IMR-90 (cell line): ENCODE measurements around the gene MAN2A1.

ENCODE experiments used
- CEBPB ChIP-seq: IDR thresholded peaks from 2 replicates; pipeline ENCODE4 v1.6.1; 2012; ENCODE audit warnings: low read depth, low read length, improper control_type of control experiment
- CHD1 ChIP-seq: IDR thresholded peaks from 2 replicates; pipeline ENCODE4 v1.6.1; 2012; ENCODE audit warnings: low read depth, low read length, improper control_type of control experiment
- MAFK ChIP-seq: IDR thresholded peaks from 2 replicates; pipeline ENCODE4 v1.6.1; 2012; ENCODE audit warnings: low read depth, low read length, improper control_type of control experiment
- MAZ ChIP-seq: IDR thresholded peaks from 2 replicates; pipeline ENCODE4 v1.6.1; 2012; ENCODE audit warnings: low read depth, mild to moderate bottlenecking, low read length, improper control_type of control experiment, moderate library complexity, borderline replicate concordance
- MXI1 ChIP-seq: IDR thresholded peaks from 2 replicates; pipeline ENCODE4 v1.6.1; 2012; ENCODE audit warnings: low read depth, mild to moderate bottlenecking, low read length, moderate library complexity, borderline replicate concordance
- NFE2L2 ChIP-seq: fragments of 150-350 bp; IDR thresholded peaks from 2 replicates; pipeline ENCODE4 v1.6.1; 2016; ENCODE audit warnings: low read depth, mild to moderate bottlenecking, low read length
- POLR2A ChIP-seq: IDR thresholded peaks from 2 replicates; pipeline ENCODE4 v1.6.1; 2012; ENCODE audit warnings: mild to moderate bottlenecking, low read depth, low read length
- RAD21 ChIP-seq: IDR thresholded peaks from 2 replicates; pipeline ENCODE4 v1.6.1; 2012; ENCODE audit warnings: low read length, improper control_type of control experiment
- RCOR1 ChIP-seq: IDR thresholded peaks from 2 replicates; pipeline ENCODE4 v1.6.1; 2012; ENCODE audit warnings: mild to moderate bottlenecking, low read length, improper control_type of control experiment; ENCODE audit not compliant: insufficient replicate concordance
- RFX5 ChIP-seq: IDR thresholded peaks from 2 replicates; pipeline ENCODE4 v1.8.0; 2012; ENCODE audit warnings: low read depth, mild to moderate bottlenecking, low read length, moderate library complexity
- SMC3 ChIP-seq: fragments of 150-350 bp; IDR thresholded peaks from 2 replicates; pipeline ENCODE4 v1.6.1; 2016; ENCODE audit warnings: low read depth, mild to moderate bottlenecking, antibody characterized with exemption, low read length, moderate library complexity
- TF ChIP-seq, protein P1 (sequence below): conservative IDR thresholded peaks from 2 replicates; pipeline ENCODE4 v1.5.1; 2012; ENCODE audit warnings: mild to moderate bottlenecking, low read depth, low read length, improper control_type of control experiment
- TF ChIP-seq, protein P2 (sequence below): fragments of 150-350 bp; IDR thresholded peaks from 2 replicates; pipeline ENCODE4 v1.6.1; 2017; ENCODE audit warnings: mild to moderate bottlenecking, antibody characterized with exemption, low read length, low read depth

DNA sequence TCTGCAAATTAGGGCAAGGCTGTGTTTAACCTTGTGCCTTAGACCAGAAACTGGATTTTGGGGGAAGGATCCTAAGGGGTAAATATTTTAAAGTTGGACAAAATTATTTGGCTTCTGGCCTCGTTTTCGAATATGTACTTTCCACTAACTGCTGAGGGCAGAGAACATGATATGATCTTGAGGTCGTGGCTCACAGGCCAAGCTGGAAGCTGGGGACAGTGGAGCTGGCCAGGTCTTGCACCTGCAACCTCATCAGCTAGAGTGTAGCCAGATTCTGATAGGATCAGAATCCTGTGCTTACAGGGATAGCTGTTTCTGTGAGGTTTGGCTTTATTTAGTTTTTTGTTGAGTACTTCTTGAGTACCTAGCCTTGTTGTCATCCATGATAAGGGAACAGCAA is 24.9 kb downstream of the MAN2A1 start:
- TF ChIP-seq, protein P1, sequence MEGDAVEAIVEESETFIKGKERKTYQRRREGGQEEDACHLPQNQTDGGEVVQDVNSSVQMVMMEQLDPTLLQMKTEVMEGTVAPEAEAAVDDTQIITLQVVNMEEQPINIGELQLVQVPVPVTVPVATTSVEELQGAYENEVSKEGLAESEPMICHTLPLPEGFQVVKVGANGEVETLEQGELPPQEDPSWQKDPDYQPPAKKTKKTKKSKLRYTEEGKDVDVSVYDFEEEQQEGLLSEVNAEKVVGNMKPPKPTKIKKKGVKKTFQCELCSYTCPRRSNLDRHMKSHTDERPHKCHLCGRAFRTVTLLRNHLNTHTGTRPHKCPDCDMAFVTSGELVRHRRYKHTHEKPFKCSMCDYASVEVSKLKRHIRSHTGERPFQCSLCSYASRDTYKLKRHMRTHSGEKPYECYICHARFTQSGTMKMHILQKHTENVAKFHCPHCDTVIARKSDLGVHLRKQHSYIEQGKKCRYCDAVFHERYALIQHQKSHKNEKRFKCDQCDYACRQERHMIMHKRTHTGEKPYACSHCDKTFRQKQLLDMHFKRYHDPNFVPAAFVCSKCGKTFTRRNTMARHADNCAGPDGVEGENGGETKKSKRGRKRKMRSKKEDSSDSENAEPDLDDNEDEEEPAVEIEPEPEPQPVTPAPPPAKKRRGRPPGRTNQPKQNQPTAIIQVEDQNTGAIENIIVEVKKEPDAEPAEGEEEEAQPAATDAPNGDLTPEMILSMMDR, result no peak
- TF ChIP-seq RAD21 (no peak), POLR2A (no peak), NFE2L2 (no peak), MAFK (no peak), MXI1 (no peak), CHD1 (no peak), RCOR1 (no peak), RFX5 (no peak), MAZ (no peak), CEBPB (no peak), SMC3 (no peak)
- TF ChIP-seq, protein P2, sequence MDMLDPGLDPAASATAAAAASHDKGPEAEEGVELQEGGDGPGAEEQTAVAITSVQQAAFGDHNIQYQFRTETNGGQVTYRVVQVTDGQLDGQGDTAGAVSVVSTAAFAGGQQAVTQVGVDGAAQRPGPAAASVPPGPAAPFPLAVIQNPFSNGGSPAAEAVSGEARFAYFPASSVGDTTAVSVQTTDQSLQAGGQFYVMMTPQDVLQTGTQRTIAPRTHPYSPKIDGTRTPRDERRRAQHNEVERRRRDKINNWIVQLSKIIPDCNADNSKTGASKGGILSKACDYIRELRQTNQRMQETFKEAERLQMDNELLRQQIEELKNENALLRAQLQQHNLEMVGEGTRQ, result no peak
